ENCODE data around the gene DCLK1.

DNA sequence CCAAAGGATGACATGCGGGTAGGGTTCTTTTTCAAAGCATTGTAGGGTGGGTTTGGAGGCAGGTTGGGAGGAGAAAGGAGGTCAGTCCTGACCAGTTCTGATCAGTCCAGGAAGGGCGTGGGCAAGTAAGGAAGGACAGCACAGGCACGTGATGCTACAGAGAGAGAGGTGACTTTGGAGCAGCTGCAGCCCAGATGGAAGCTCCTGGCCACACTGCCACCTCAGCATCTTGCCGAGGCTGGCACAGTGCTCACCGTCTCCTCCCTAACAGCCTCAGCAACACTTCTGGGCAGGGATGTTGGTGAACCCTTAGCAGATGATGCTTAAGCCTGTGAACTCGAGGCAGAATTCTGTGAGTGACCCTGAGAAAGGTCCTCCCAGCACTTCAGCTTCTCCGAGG is 155.1 kb downstream of the DCLK1 start:
- TF ChIP-seq SIN3A (IDR thresholded peaks at IDR 0.05; ENCODE audit: low read depth) (no peak), POLR2AphosphoS5 (IDR thresholded peaks at IDR 0.05; ENCODE audit: low read depth, low read length) (no peak)
